ENCODE data around the gene ASB18. TPM values are rescaled to one million over a fixed set of nuclear protein-coding genes. Genes with fewer than 3 reads are reported as not detected.
A peak's percentile ranks its signal among the peaks of the same experiment; 100 is the strongest.

The ASB18 gene
- total and polyA plus RNA-seq, 2 of the 13 experiments (the other 11 are each of a cell fraction or from before 2014, with no cell fraction given): not detected

DNA sequence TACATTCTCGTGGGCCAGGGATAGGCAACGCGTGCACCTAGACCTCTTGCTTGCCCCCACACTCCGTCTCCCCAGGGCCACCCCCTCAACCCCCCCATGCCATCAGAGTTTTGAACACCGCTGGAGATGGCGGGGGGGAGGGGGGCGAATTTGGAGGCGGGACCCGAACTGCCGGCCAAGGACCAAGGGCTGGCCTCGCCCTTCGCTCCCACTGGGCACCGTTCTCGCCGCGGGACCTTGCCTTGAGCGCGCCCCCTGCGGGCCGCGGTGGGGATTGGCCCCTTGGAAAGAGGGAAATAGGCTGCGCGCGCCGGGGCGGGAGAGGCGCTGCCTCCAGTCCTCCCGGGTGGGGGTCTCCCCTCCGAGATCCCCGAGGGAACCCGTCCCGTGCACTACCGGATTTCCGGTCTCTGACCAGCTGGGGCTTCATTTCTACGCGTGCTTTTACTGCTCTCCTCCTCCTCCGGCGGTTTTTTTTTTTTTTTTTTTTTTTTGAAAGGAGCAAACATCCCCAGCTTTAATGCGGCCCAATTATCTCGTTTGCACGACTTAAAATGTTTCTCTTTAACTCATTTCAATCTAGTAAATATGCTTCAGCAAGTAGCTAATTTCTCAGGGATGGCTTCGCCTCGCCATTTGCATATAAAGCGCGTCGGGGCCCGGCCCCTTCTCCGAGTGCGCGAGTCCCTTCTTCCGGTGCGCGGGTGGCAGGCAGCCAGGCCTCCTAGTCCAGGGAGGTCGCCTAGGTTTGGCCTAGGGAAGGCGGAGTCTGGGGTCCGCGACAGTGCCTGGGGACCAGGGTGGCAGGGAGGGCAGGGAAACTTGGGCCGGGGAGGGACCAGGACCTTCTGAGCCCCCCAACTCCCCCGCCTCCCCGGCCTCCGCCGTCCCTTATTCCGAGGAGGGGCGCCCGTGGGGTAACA lies 86.0 kb downstream of the ASB18 start (continued):
- TF ChIP-seq ZNF552 (CRISPR knock-in tag; IDR thresholded peaks at IDR 0.05; ENCODE audit: borderline replicate concordance) (no peak), SOX13 (IDR thresholded peaks at IDR 0.05) (0 out of 2 replicates have a peak, but pooled peaks have one; percentile 21), SOX13 (CRISPR knock-in tag; conservative IDR thresholded peaks at IDR 0.05 in 1 of 2, IDR thresholded peaks at IDR 0.05 in 1 of 2) (0 out of 4 replicates have a peak, but pooled peaks of 1 of the 2 experiments have one; percentile 12), CEBPB (IDR thresholded peaks at IDR 0.05; ENCODE audit: borderline replicate concordance, low read depth, low read length) (no peak), SP5 (CRISPR knock-in tag; IDR thresholded peaks at IDR 0.05; ENCODE audit: borderline replicate concordance, low read depth) (no peak), KMT2A (CRISPR knock-in tag; IDR thresholded peaks at IDR 0.05) (no peak; the same call in 1 of the 2 replicates), NFATC3 (CRISPR knock-in tag; IDR thresholded peaks at IDR 0.05) (no peak), RORA (CRISPR knock-in tag; IDR thresholded peaks at IDR 0.05) (no peak), ZNF790 (CRISPR knock-in tag; IDR thresholded peaks at IDR 0.05; ENCODE audit: borderline replicate concordance) (no peak), ATRX (CRISPR knock-in tag; IDR thresholded peaks at IDR 0.05; ENCODE audit: borderline replicate concordance) (no peak), ZNF260 (CRISPR knock-in tag; IDR thresholded peaks at IDR 0.05; ENCODE audit: borderline replicate concordance, low read depth) (no peak)
- TF ChIP-seq, protein P1, sequence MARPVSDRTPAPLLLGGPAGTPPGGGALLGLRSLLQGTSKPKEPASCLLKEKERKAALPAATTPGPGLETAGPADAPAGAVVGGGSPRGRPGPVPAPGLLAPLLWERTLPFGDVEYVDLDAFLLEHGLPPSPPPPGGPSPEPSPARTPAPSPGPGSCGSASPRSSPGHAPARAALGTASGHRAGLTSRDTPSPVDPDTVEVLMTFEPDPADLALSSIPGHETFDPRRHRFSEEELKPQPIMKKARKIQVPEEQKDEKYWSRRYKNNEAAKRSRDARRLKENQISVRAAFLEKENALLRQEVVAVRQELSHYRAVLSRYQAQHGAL (CRISPR knock-in tag; IDR thresholded peaks at IDR 0.05; ENCODE audit: not compliant biosample characterization): no peak
- TF ChIP-seq, protein P2, sequence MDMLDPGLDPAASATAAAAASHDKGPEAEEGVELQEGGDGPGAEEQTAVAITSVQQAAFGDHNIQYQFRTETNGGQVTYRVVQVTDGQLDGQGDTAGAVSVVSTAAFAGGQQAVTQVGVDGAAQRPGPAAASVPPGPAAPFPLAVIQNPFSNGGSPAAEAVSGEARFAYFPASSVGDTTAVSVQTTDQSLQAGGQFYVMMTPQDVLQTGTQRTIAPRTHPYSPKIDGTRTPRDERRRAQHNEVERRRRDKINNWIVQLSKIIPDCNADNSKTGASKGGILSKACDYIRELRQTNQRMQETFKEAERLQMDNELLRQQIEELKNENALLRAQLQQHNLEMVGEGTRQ (IDR thresholded peaks at IDR 0.05; ENCODE audit: low read depth, low read length): no peak
- TF ChIP-seq, protein P2 (CRISPR knock-in tag; IDR thresholded peaks at IDR 0.05; ENCODE audit: borderline replicate concordance): no peak
- TF ChIP-seq, protein P3, sequence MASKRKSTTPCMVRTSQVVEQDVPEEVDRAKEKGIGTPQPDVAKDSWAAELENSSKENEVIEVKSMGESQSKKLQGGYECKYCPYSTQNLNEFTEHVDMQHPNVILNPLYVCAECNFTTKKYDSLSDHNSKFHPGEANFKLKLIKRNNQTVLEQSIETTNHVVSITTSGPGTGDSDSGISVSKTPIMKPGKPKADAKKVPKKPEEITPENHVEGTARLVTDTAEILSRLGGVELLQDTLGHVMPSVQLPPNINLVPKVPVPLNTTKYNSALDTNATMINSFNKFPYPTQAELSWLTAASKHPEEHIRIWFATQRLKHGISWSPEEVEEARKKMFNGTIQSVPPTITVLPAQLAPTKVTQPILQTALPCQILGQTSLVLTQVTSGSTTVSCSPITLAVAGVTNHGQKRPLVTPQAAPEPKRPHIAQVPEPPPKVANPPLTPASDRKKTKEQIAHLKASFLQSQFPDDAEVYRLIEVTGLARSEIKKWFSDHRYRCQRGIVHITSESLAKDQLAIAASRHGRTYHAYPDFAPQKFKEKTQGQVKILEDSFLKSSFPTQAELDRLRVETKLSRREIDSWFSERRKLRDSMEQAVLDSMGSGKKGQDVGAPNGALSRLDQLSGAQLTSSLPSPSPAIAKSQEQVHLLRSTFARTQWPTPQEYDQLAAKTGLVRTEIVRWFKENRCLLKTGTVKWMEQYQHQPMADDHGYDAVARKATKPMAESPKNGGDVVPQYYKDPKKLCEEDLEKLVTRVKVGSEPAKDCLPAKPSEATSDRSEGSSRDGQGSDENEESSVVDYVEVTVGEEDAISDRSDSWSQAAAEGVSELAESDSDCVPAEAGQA (IDR thresholded peaks at IDR 0.05; ENCODE audit: low read depth): no peak
- TF ChIP-seq, protein P3 (CRISPR knock-in tag; IDR thresholded peaks at IDR 0.05; ENCODE audit: borderline replicate concordance): no peak
- TF ChIP-seq, protein P4, sequence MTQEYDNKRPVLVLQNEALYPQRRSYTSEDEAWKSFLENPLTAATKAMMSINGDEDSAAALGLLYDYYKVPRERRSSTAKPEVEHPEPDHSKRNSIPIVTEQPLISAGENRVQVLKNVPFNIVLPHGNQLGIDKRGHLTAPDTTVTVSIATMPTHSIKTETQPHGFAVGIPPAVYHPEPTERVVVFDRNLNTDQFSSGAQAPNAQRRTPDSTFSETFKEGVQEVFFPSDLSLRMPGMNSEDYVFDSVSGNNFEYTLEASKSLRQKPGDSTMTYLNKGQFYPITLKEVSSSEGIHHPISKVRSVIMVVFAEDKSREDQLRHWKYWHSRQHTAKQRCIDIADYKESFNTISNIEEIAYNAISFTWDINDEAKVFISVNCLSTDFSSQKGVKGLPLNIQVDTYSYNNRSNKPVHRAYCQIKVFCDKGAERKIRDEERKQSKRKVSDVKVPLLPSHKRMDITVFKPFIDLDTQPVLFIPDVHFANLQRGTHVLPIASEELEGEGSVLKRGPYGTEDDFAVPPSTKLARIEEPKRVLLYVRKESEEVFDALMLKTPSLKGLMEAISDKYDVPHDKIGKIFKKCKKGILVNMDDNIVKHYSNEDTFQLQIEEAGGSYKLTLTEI (CRISPR knock-in tag; conservative IDR thresholded peaks at IDR 0.05): no peak
